Measurements from ENCODE around the gene GOLPH3.

Gene GOLPH3

GRCh38 chr5:32076699-32077695 lies 97.1 kb downstream of the GOLPH3 start:
- no peak for DNase-seq (ENCODE audit: low read depth in 1 of 2, low spot score in 1 of 2)

Measured in activated T-helper 1 cell treated with anti-CD3 and anti-CD28 coated beads, Interleukin-2, amount 50 U/mL, for 16 hours (primary cell).